ENCODE data around the gene TEX48. TPM values are rescaled to one million over a fixed set of nuclear protein-coding genes. Genes with fewer than 3 reads are reported as not detected.

TEX48 gene
- total and polyA plus RNA-seq, 10 of the 15 experiments (the other 5 are each of a cell fraction or from before 2014, with no cell fraction given), result not detected

DNA sequence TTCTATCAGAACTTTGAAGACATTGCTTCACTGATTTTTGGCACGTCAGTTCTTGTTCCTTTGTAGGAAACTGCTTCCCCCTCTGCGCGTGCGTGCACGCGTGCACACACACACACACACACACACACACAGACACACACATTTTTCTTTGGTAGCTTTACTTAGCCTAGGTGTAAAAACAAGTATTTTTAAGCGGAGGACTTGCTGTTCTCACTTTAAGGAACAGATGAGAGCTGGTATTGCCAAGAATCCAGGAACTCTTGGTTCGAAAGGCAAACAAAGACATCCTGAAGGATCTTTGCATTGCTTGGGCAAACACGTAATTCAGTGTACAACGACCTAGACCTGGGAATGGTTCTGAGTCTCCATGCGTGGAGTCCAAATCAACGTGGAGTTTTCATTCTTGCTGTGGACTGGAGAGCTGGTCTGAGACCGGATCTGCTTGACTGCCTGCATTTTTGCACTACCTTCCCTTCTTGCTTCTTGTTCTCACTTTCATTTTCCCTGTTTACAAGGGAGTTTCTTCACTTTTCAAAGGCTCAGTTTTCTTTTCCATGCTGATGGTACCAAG lies 62.7 kb downstream of the TEX48 start:
- POLR2A ChIA-PET, result interaction anchor here (0.7 to 5.6 kb wide), 14 partner anchors 8 to 300 kb away, joined by 3 to 73 read pairs (median 5); partner anchors contain the start of genes ATP6V1G1 and TMEM268
- H3K36me3 ChIP-seq (ENCODE audit: control insufficient read depth in 2 of 2, insufficient read depth in 2 of 2, low read length in 1 of 2), result peaks cover 2 to 20% of the 10 kb centered on the region in 2 experiments; a peak in 3 of 4 replicates
- peak; percentile 49 for FAIRE-seq
- TF ChIP-seq HDGF (IDR thresholded peaks at IDR 0.05) (no peak), SP1 (IDR thresholded peaks at IDR 0.05; ENCODE audit: low read depth, low read length) (no peak), CREB1 (IDR thresholded peaks at IDR 0.05; ENCODE audit: low read depth) (no peak), SIX5 (IDR thresholded peaks at IDR 0.05; ENCODE audit: low read depth, low read length, severe bottlenecking) (no peak), WRNIP1 (IDR thresholded peaks at IDR 0.05; ENCODE audit: borderline replicate concordance, low read depth, low read length) (no peak), RFX5 (IDR thresholded peaks at IDR 0.05; ENCODE audit: low read depth, low read length) (no peak), SREBF2 (IDR thresholded peaks at IDR 0.05; ENCODE audit: low read length) (no peak), ATF7 (IDR thresholded peaks at IDR 0.05; ENCODE audit: low read depth) (no peak), CEBPB (IDR thresholded peaks at IDR 0.05; ENCODE audit: borderline replicate concordance in 1 of 2, low read depth in 2 of 2, low read length in 2 of 2) (no peak), CREM (IDR thresholded peaks at IDR 0.05; ENCODE audit: low read depth) (no peak), CBX3 (IDR thresholded peaks at IDR 0.05; ENCODE audit: borderline replicate concordance, low read depth) (no peak), BCL11A (IDR thresholded peaks at IDR 0.05; ENCODE audit: low read depth, low read length) (no peak), RUNX3 (IDR thresholded peaks at IDR 0.05; ENCODE audit: low read length) (no peak), IKZF2 (IDR thresholded peaks at IDR 0.05) (peak; percentile 62 to 70; a peak in 2 of 4 replicates), NFYB (IDR thresholded peaks at IDR 0.05; ENCODE audit: insufficient read depth, low read depth, low read length) (no peak)
- TF ChIP-seq, protein P1, sequence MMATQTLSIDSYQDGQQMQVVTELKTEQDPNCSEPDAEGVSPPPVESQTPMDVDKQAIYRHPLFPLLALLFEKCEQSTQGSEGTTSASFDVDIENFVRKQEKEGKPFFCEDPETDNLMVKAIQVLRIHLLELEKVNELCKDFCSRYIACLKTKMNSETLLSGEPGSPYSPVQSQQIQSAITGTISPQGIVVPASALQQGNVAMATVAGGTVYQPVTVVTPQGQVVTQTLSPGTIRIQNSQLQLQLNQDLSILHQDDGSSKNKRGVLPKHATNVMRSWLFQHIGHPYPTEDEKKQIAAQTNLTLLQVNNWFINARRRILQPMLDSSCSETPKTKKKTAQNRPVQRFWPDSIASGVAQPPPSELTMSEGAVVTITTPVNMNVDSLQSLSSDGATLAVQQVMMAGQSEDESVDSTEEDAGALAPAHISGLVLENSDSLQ (IDR thresholded peaks at IDR 0.05), result no peak
- TF ChIP-seq, protein P2, sequence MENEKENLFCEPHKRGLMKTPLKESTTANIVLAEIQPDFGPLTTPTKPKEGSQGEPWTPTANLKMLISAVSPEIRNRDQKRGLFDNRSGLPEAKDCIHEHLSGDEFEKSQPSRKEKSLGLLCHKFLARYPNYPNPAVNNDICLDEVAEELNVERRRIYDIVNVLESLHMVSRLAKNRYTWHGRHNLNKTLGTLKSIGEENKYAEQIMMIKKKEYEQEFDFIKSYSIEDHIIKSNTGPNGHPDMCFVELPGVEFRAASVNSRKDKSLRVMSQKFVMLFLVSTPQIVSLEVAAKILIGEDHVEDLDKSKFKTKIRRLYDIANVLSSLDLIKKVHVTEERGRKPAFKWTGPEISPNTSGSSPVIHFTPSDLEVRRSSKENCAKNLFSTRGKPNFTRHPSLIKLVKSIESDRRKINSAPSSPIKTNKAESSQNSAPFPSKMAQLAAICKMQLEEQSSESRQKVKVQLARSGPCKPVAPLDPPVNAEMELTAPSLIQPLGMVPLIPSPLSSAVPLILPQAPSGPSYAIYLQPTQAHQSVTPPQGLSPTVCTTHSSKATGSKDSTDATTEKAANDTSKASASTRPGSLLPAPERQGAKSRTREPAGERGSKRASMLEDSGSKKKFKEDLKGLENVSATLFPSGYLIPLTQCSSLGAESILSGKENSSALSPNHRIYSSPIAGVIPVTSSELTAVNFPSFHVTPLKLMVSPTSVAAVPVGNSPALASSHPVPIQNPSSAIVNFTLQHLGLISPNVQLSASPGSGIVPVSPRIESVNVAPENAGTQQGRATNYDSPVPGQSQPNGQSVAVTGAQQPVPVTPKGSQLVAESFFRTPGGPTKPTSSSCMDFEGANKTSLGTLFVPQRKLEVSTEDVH (IDR thresholded peaks at IDR 0.05; ENCODE audit: low read depth, partially characterized antibody), result no peak
- TF ChIP-seq, protein P3, sequence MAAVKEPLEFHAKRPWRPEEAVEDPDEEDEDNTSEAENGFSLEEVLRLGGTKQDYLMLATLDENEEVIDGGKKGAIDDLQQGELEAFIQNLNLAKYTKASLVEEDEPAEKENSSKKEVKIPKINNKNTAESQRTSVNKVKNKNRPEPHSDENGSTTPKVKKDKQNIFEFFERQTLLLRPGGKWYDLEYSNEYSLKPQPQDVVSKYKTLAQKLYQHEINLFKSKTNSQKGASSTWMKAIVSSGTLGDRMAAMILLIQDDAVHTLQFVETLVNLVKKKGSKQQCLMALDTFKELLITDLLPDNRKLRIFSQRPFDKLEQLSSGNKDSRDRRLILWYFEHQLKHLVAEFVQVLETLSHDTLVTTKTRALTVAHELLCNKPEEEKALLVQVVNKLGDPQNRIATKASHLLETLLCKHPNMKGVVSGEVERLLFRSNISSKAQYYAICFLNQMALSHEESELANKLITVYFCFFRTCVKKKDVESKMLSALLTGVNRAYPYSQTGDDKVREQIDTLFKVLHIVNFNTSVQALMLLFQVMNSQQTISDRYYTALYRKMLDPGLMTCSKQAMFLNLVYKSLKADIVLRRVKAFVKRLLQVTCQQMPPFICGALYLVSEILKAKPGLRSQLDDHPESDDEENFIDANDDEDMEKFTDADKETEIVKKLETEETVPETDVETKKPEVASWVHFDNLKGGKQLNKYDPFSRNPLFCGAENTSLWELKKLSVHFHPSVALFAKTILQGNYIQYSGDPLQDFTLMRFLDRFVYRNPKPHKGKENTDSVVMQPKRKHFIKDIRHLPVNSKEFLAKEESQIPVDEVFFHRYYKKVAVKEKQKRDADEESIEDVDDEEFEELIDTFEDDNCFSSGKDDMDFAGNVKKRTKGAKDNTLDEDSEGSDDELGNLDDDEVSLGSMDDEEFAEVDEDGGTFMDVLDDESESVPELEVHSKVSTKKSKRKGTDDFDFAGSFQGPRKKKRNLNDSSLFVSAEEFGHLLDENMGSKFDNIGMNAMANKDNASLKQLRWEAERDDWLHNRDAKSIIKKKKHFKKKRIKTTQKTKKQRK (IDR thresholded peaks at IDR 0.05; ENCODE audit: low read depth, low read length), result no peak

More for the DNA sequence above, 62.7 kb downstream of the TEX48 start:
- H2AFZ ChIP-seq (ENCODE audit: control insufficient read depth, low read depth, low read length), result peak overlapping the region; percentile 16
- H3K9ac ChIP-seq (ENCODE audit: control insufficient read depth, insufficient read depth, low read length), result peak overlapping the region; percentile 60
- in situ Hi-C loops (cut with MboI) (no loop called here), intact Hi-C loops (cut with micrococcal nuclease; ENCODE audit: unreplicated experiment) (no loop called here)
- peaks cover 73% of the 10 kb centered on the region for H3K79me2 ChIP-seq (ENCODE audit: control insufficient read depth, insufficient read depth, low read length)
- ATAC-seq, result peak; percentile 61
- ChIA-PET CTCF (interaction anchor here (0.8 to 10.2 kb wide), 5 partner anchors 15 to 214 kb away, joined by 3 to 74 read pairs (median 11); no protein-coding TSS in a partner anchor), RAD21 (ENCODE audit: unreplicated experiment) (interaction anchor here (0.9 to 5.1 kb wide), 9 partner anchors 9 to 234 kb away, joined by 3 to 49 read pairs (median 7); partner anchors contain the start of genes ATP6V1G1 and TMEM268), SMC1A (ENCODE audit: uncharacterized antibody, unreplicated experiment) (interaction anchor here (0.7 to 5.6 kb wide), 16 partner anchors 8 to 184 kb away, joined by 3 to 62 read pairs (median 4); partner anchors contain the start of gene ATP6V1G1)
- H3K27me3 ChIP-seq (replicated peaks in 1 of 2; ENCODE audit: control insufficient read depth in 2 of 2, insufficient read depth in 2 of 2, low read length in 1 of 2), result no peaks in the 10 kb centered on the region
- peak overlapping the region; percentile 56 for H3K4me3 ChIP-seq
- peak overlapping the region; percentile 96 for H3K27ac ChIP-seq (ENCODE audit: control insufficient read depth, insufficient read depth)
- H3K4me1 ChIP-seq (ENCODE audit: control insufficient read depth, insufficient read depth, low read length), result peaks cover 46% of the 10 kb centered on the region
- H3K9me3 ChIP-seq (replicated peaks; ENCODE audit: control insufficient read depth, insufficient read depth, low read length), result no peaks in the 10 kb centered on the region; the same call in 2 of the 3 replicates
- WGBS (ENCODE audit: insufficient coverage, insufficient replicate concordance, low lambda C conversion rate, missing lambda C conversion rate), result 0% methylated on average over 13 of the region's 13 CpGs
- H4K20me1 ChIP-seq (ENCODE audit: control insufficient read depth, insufficient read depth), result no peaks in the 10 kb centered on the region
- TSS peak; percentile 48 for BruUV-seq (replicated peaks)
- DNase-seq (ENCODE audit: low read depth, low spot score), result no peak
- peak overlapping the region; percentile 98 for H3K4me2 ChIP-seq (ENCODE audit: control insufficient read depth, insufficient read depth)
